ENCODE results near the gene PI4KA.

- TF ChIP-seq TAF1 (IDR thresholded peaks at IDR 0.05; ENCODE audit: borderline replicate concordance, low read depth, low read length) (no peak), POLR2A (IDR thresholded peaks at IDR 0.05; ENCODE audit: low read depth, low read length) (no peak)
Observed at GRCh38 chr22:20673295-20674195, 185.1 kb downstream of the PI4KA start.

Data from GM12892 (cell line).